LNCaP clone FGC (cell line): ENCODE measurements around the gene LILRB3.
"Not testable (repeated sequence)": the region's sequence is repeated elsewhere in the genome, so short reads cannot be mapped to it uniquely, and the experiment has no call there.

Experiments
- DNase-seq: peaks from one replicate; pipeline ENCODE4 v3.0.0-alpha.2; 2011; ENCODE audit warnings: low read depth
- H3K4me3 ChIP-seq: 2 replicates; pipeline ENCODE4 v1.5.1; 2011; ENCODE audit warnings: mild to moderate bottlenecking, low read depth, low read length, control low read depth
- CTCF ChIP-seq: IDR thresholded peaks from 2 replicates; pipeline ENCODE4 v1.5.1; 2012; ENCODE audit warnings: mild to moderate bottlenecking; ENCODE audit not compliant: control insufficient read depth, insufficient read depth; ENCODE audit errors: extremely low read depth

Gene LILRB3

DNA sequence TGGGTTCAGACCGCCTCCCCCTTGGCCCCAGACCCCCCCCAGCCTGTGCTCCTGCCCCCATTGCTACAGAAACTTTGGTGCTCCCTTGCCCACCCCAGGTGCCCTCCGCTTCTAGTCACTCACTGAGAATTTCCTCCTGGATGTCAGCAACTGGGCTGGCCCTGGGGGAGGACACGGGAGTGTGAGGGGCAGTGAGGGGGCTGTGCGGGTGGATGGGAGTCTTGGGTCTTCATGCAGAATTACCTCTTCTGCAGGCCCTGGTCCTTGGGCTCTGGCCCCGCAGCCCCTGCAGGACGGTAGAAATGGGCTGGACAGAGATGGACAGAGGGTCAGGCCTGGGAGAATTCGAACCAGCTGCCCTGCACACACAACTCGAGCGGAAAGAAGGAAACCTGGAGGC is 29.4 kb upstream of the LILRB3 start:
- no peak for TF ChIP-seq CTCF
- H3K4me3 ChIP-seq: no peak overlapping the region
- DNase-seq: no peak

GRCh38 chr19:54248016-54248601 is 25.3 kb upstream of the LILRB3 start:
- no peak overlapping the region for H3K4me3 ChIP-seq
- TF ChIP-seq CTCF: no peak
- no peak for DNase-seq

DNA sequence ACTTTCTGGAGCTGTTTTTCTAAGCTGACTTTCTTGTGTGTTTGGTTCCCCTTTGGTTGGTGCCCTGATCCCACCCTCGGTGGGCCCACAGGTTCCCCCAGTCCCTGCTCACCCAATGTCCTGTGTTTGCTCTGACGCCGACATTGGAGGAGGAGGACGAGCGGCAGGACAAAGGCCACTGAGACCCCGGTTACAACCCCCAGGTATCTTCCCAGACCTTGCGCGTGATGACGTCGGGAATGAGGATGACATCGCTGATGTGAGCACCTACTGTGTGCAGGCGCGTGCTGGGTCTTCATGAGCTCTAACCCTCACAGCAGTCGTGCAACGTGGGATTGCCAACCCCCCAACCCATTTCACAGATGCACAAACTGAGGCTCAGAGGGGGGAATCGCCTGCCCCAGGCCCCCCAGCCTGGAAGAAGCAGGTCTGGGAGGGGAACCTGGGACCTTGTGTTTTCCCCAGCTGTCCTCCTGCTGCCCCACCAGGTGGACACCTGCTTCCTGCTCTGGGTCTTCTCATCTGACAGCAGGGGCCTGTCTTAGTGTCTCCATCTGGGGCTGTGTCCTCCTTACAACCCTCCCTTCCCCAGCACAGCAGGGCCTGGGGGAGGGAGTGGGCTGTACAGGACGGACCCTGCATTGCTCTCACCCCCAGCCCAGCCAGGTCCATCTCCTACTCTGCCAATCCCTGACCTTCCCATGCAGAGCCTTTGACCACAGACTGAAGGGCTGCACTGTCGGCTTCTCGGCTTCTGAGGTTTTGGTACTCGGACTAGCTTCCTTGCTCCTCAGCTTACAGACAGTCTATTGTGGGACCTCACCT is 24.5 kb upstream of the LILRB3 start:
- no peak for TF ChIP-seq CTCF
- no peak overlapping the region for H3K4me3 ChIP-seq

GRCh38 chr19:54245936-54246335 is 23.1 kb upstream of the LILRB3 start:
- no peak for DNase-seq
- TF ChIP-seq CTCF: no peak

More for the DNA sequence above, 24.5 kb upstream of the LILRB3 start:
- DNase-seq: no peak

DNA sequence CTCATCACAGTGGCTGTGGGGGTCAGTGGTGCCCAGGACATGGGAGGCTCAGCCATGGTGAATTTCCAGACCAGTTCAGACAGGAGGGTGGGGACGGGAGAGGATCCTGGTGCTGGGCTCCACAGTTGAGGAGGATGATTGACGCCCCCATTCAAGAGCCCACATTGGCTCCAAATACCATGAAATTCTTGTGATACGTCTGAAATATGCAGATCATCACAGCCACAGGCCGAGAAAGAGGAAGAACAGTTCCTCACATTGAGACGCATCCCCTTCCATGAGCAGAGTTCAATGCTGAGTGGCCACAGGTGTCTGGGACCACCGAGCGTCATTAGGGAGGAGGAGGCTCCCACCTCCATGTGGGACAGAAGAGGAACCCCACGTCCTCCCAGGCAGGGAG is 21.0 kb upstream of the LILRB3 start:
- DNase-seq, H3K4me3 ChIP-seq: not testable (repeated sequence)

More at GRCh38 chr19:54245936-54246335, 23.1 kb upstream of the LILRB3 start:
- no peak overlapping the region for H3K4me3 ChIP-seq

GRCh38 chr19:54242646-54243045 is 19.8 kb upstream of the LILRB3 start, which contains the start of gene LILRA6:
Gene LILRA6, minus strand, starts transcription at chr19:54242790.
- DNase-seq, H3K4me3 ChIP-seq: not testable (repeated sequence)

- not testable (repeated sequence) for H3K4me3 ChIP-seq, DNase-seq
Observed at GRCh38 chr19:54242234-54242633, 19.4 kb upstream of the LILRB3 start.

GRCh38 chr19:54240372-54241336 is 17.8 kb upstream of the LILRB3 start:
- not testable (repeated sequence) for H3K4me3 ChIP-seq, DNase-seq

DNA sequence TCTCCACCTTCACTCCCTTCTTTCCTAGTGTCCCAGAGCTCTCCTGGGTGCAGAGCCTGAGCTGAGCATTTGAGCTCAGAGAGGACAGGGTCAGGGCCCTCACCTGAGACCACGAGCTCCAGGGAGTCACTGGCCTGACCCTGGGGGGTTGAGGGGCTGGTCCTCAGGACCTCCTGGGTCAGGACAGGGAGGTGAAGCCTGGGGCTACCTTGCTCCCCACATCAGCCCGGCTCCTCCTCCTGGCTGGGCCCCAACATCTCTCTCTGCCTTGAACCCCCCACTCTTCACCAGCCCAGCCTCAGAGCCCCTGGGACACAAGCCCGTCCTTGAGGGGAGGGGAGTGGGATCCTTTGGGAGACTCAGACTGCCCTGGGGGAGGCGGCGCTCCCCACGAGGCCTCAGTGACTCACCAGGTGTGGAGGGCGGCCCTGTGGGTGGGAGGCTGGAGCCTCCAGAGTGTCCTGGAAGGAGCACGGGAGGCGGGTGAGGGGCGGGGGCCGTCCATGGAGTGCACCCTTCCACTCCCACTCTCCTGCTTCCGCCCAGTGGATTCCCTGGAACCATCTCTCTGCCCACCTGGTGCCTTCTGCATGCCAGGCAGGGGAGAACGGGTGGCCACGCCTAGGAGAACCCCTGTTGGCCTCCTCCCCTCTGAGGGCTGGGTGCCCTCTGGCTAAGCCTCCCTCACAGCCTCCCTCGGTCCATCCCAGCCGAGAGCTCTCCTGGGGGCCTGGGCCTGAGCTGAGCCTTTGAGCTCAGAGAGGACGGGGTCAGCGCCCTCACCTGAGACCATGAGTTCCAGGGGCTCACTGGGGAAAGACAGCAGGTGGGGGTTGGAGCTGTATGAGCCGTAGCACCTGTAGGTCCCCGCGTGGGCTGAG is 16.9 kb upstream of the LILRB3 start:
- H3K4me3 ChIP-seq, DNase-seq: not testable (repeated sequence)
